Right lobe of liver (tissue), 4 donors: ENCODE results near the gene MLLT1.

Experiments
- CTCF ChIP-seq, 4 donors: fragments of 200-600 bp in 3 of 4; fragments of 450-650 bp in 1 of 4; IDR thresholded peaks; one replicate each; pipeline versions ENCODE4 v1.5.1 to v1.8.0; 2016 to 2022; ENCODE audit warnings: antibody characterized with exemption in 4 of 4, mild to moderate bottlenecking in 2 of 4
- POLR2A ChIP-seq: fragments of 450-650 bp; IDR thresholded peaks from one replicate; pipeline ENCODE4 v1.6.1; 2017; ENCODE audit warnings: antibody characterized with exemption, mild to moderate bottlenecking
- donor health status: DM: no; HTN: no; CAD: no.
- donor health status: DM: no; HTN: no; CAD: no.
- donor health status: DM: no; HTN: yes; CAD: no.

- TF ChIP-seq CTCF (IDR thresholded peaks at IDR 0.05) (no peak), POLR2A (no peak)
Observed at GRCh38 chr19:6223461-6224307, 56.1 kb downstream of the MLLT1 start.
